IPS-18a (cell line): ENCODE measurements around the gene MAOA.
"Not testable (repeated sequence)": the region's sequence is repeated elsewhere in the genome, so short reads cannot be mapped to it uniquely, and the experiment has no call there.

Experiments used
- H3K27ac ChIP-seq: one replicate; pipeline ENCODE4 v1.5.1; 2013; ENCODE audit warnings: low read length
- H3K27me3 ChIP-seq: one replicate; pipeline ENCODE4 v1.6.1; 2013; ENCODE audit warnings: mild to moderate bottlenecking, low read length; ENCODE audit not compliant: control insufficient read depth, insufficient read depth
- H3K36me3 ChIP-seq: one replicate; pipeline ENCODE4 v1.6.1; 2013; ENCODE audit warnings: low read depth, low read length; ENCODE audit not compliant: control insufficient read depth
- H3K4me1 ChIP-seq: one replicate; pipeline ENCODE4 v1.6.1; 2013; ENCODE audit warnings: low read depth, low read length; ENCODE audit not compliant: control insufficient read depth
- H3K4me3 ChIP-seq: one replicate; pipeline ENCODE4 v1.5.1; 2013; ENCODE audit warnings: low read length
- H3K9ac ChIP-seq: one replicate; pipeline ENCODE4 v1.6.1; 2013; ENCODE audit warnings: mild to moderate bottlenecking, low read length, moderate library complexity
- H3K9me3 ChIP-seq: one replicate; pipeline ENCODE4 v1.6.1; 2013; ENCODE audit warnings: low read depth, low read length; ENCODE audit not compliant: control insufficient read depth

Gene MAOA

GRCh38 chrX:43664708-43665107 lies 8.6 kb downstream of the MAOA start:
- Histone ChIP-seq H3K36me3 (no peaks in the 10 kb centered on the region), H3K27me3 (no peaks in the 10 kb centered on the region), H3K9ac (no peak overlapping the region), H3K4me3 (no peak overlapping the region), H3K4me1 (no peaks in the 10 kb centered on the region), H3K9me3 (peaks cover 7% of the 10 kb centered on the region), H3K27ac (no peak overlapping the region)

- Histone ChIP-seq H3K9me3 (peaks cover 7% of the 10 kb centered on the region), H3K27ac (no peak overlapping the region), H3K4me3 (no peak overlapping the region), H3K9ac (no peak overlapping the region), H3K4me1 (no peaks in the 10 kb centered on the region), H3K27me3 (no peaks in the 10 kb centered on the region), H3K36me3 (no peaks in the 10 kb centered on the region)
Measured at GRCh38 chrX:43666311-43666912, 10.3 kb downstream of the MAOA start.

GRCh38 chrX:43675965-43676628 lies 20.0 kb downstream of the MAOA start:
- peaks cover 15% of the 10 kb centered on the region for H3K9me3 ChIP-seq
- H3K36me3 ChIP-seq, H3K9ac ChIP-seq, H3K27me3 ChIP-seq, H3K27ac ChIP-seq, H3K4me1 ChIP-seq, H3K4me3 ChIP-seq: not testable (repeated sequence)

- Histone ChIP-seq H3K27ac (no peak overlapping the region), H3K9ac (no peak overlapping the region), H3K4me3 (no peak overlapping the region), H3K27me3 (no peaks in the 10 kb centered on the region), H3K4me1 (no peaks in the 10 kb centered on the region), H3K36me3 (no peaks in the 10 kb centered on the region), H3K9me3 (peaks cover 20% of the 10 kb centered on the region)
Measured at GRCh38 chrX:43676971-43677572, 21.0 kb downstream of the MAOA start.

GRCh38 chrX:43677993-43678392 lies 21.9 kb downstream of the MAOA start:
- Histone ChIP-seq H3K4me1 (no peaks in the 10 kb centered on the region), H3K27me3 (no peaks in the 10 kb centered on the region), H3K9me3 (peaks cover 21% of the 10 kb centered on the region), H3K36me3 (no peaks in the 10 kb centered on the region), H3K9ac (no peak overlapping the region), H3K27ac (no peak overlapping the region), H3K4me3 (no peak overlapping the region)

- H3K9me3 ChIP-seq = peaks cover 23% of the 10 kb centered on the region
- no peaks in the 10 kb centered on the region for H3K4me1 ChIP-seq
- H3K27me3 ChIP-seq = no peaks in the 10 kb centered on the region
- H3K36me3 ChIP-seq = no peaks in the 10 kb centered on the region
- H3K27ac ChIP-seq = no peak overlapping the region
- H3K9ac ChIP-seq = no peak overlapping the region
- H3K4me3 ChIP-seq = no peak overlapping the region
Measured at GRCh38 chrX:43679058-43679457, 23.0 kb downstream of the MAOA start.

GRCh38 chrX:43679778-43680177 lies 23.7 kb downstream of the MAOA start:
- no peaks in the 10 kb centered on the region for H3K27me3 ChIP-seq
- no peak overlapping the region for H3K4me3 ChIP-seq
- peaks cover 25% of the 10 kb centered on the region for H3K9me3 ChIP-seq
- H3K36me3 ChIP-seq = no peaks in the 10 kb centered on the region
- H3K9ac ChIP-seq = no peak overlapping the region
- H3K4me1 ChIP-seq = no peaks in the 10 kb centered on the region
- H3K27ac ChIP-seq = no peak overlapping the region

- Histone ChIP-seq H3K4me1 (peaks cover 3% of the 10 kb centered on the region), H3K36me3 (no peaks in the 10 kb centered on the region), H3K27ac (no peak overlapping the region), H3K9me3 (peaks cover 26% of the 10 kb centered on the region), H3K4me3 (no peak overlapping the region), H3K9ac (no peak overlapping the region), H3K27me3 (no peaks in the 10 kb centered on the region)
Measured at GRCh38 chrX:43682726-43683125, 26.6 kb downstream of the MAOA start.

GRCh38 chrX:43685221-43685620 lies 29.1 kb downstream of the MAOA start:
- H3K27me3 ChIP-seq = no peaks in the 10 kb centered on the region
- no peak overlapping the region for H3K9ac ChIP-seq
- no peaks in the 10 kb centered on the region for H3K36me3 ChIP-seq
- H3K9me3 ChIP-seq = peaks cover 25% of the 10 kb centered on the region
- no peak overlapping the region for H3K27ac ChIP-seq
- H3K4me1 ChIP-seq = peaks cover 3% of the 10 kb centered on the region
- no peak overlapping the region for H3K4me3 ChIP-seq

GRCh38 chrX:43688586-43688985 lies 32.5 kb downstream of the MAOA start:
- Histone ChIP-seq H3K4me3 (no peak overlapping the region), H3K36me3 (no peaks in the 10 kb centered on the region), H3K27me3 (no peaks in the 10 kb centered on the region), H3K4me1 (peaks cover 3% of the 10 kb centered on the region), H3K27ac (no peak overlapping the region), H3K9me3 (peaks cover 17% of the 10 kb centered on the region), H3K9ac (no peak overlapping the region)

- Histone ChIP-seq H3K36me3 (no peaks in the 10 kb centered on the region), H3K27me3 (no peaks in the 10 kb centered on the region), H3K4me3 (no peak overlapping the region), H3K9me3 (peaks cover 4% of the 10 kb centered on the region), H3K27ac (no peak overlapping the region), H3K9ac (no peak overlapping the region), H3K4me1 (no peaks in the 10 kb centered on the region)
Measured at GRCh38 chrX:43693602-43694406, 37.7 kb downstream of the MAOA start.
